ENCODE data around the gene VSTM4. TPM values are rescaled to one million over a fixed set of nuclear protein-coding genes. Genes with fewer than 3 reads are reported as not detected.

VSTM4 gene
- total and polyA plus RNA-seq, 11 donors: 5.6 to 22.1 (median 15.8) TPM

- WGBS, 4 donors: 43 to 52% (median 46%) methylated on average over 5 of the region's 5 CpGs
- H3K4me1 ChIP-seq: peaks cover 0 to 68% (median 33%) of the 10 kb centered on the region in 12 donors
- intact Hi-C loops (cut with DNase I): loop anchor here in 2 of 10 donors (5.0 to 10.0 kb wide), 2 partner anchors 57 to 59 kb away; partner anchors contain the start of gene VSTM4 (in 1 of the 2)
- ATAC-seq (peak in 2 of 4 donors; percentile 17 to 23), DNase-seq (no peak)
- no peak overlapping the region for H3K27ac ChIP-seq
- no peaks in the 10 kb centered on the region for H3K27me3 ChIP-seq
- TF ChIP-seq CTCF (IDR thresholded peaks at IDR 0.05): no peak
- no peak for TF ChIP-seq POLR2A (IDR thresholded peaks at IDR 0.05)
- H3K9me3 ChIP-seq: peaks cover 0 to 8% (median 0%) of the 10 kb centered on the region in 12 donors
- H3K4me3 ChIP-seq: no peak overlapping the region
- H3K36me3 ChIP-seq: peaks cover 0 to 8% (median 0%) of the 10 kb centered on the region in 9 donors
These were observed 60.0 kb downstream of the VSTM4 start for GRCh38 chr10:49055221-49055849.

GRCh38 chr10:49054753-49055152, 60.6 kb downstream of the VSTM4 start:
- no peaks in the 10 kb centered on the region for H3K27me3 ChIP-seq
- peaks cover 0 to 2% (median 0%) of the 10 kb centered on the region in 12 donors for H3K9me3 ChIP-seq
- intact Hi-C loops (cut with DNase I): loop anchor here in 4 of 10 donors (5.0 to 10.0 kb wide), 2 partner anchors 58 to 60 kb away; partner anchors contain the start of gene VSTM4 (in 1 of the 4)
- H3K36me3 ChIP-seq: peaks cover 0 to 8% (median 0%) of the 10 kb centered on the region in 9 donors
- no peak overlapping the region for H3K4me3 ChIP-seq
- H3K4me1 ChIP-seq: peaks cover 0 to 68% (median 33%) of the 10 kb centered on the region in 12 donors
- DNase-seq: no peak
- peak overlapping the region in 2 of 12 donors; percentile 15 to 61 for H3K27ac ChIP-seq
- WGBS, 4 donors: 94 to 97% (median 95%) methylated on average over 5 of the region's 5 CpGs
- no peak for ATAC-seq
- no peak for TF ChIP-seq POLR2A (IDR thresholded peaks at IDR 0.05)
- TF ChIP-seq CTCF (IDR thresholded peaks at IDR 0.05): no peak

- peaks cover 0 to 68% (median 33%) of the 10 kb centered on the region in 12 donors for H3K4me1 ChIP-seq
- ATAC-seq: peak in 3 of 4 donors; percentile 39 to 68 (median 44)
These were observed 61.2 kb downstream of the VSTM4 start for GRCh38 chr10:49053998-49054692.

More at GRCh38 chr10:49053998-49054692, 61.2 kb downstream of the VSTM4 start:
- intact Hi-C loops (cut with DNase I): loop anchor here in 3 of 10 donors (5.0 to 10.0 kb wide), 2 partner anchors 58 to 61 kb away; partner anchors contain the start of gene VSTM4 (in 1 of the 3)
- Histone ChIP-seq H3K4me3 (no peak overlapping the region), H3K27ac (peak overlapping the region in 8 of 12 donors; percentile 2 to 76 (median 32)), H3K36me3 (peaks cover 0 to 10% (median 0%) of the 10 kb centered on the region in 9 donors), H3K27me3 (no peaks in the 10 kb centered on the region), H3K9me3 (no peaks in the 10 kb centered on the region)
- TF ChIP-seq CTCF (IDR thresholded peaks at IDR 0.05): no peak
- TF ChIP-seq POLR2A (IDR thresholded peaks at IDR 0.05): no peak
- peak in 1 of 5 donors; percentile 24 for DNase-seq
- WGBS, 4 donors: 77 to 84% (median 82%) methylated on average over 4 to 5 of the region's 5 CpGs

Measured in heart left ventricle (tissue), 16 donors.